SJCRH30 (cell line): Measurements from ENCODE around the gene RDH5. TPM values are rescaled to one million over a fixed set of nuclear protein-coding genes. Genes with fewer than 3 reads are reported as not detected.

Source experiments
- DNase-seq, 2 experiments: peaks; one replicate each; pipeline ENCODE4 v3.0.0-alpha.2; 2015 to 2020
- H3K27ac ChIP-seq: fragments of 250-450 bp; sonication (Bioruptor Pico); 2 replicates; pipeline ENCODE4 v1.5.1; 2020; ENCODE audit warnings: mild to moderate bottlenecking, moderate library complexity
- H3K27me3 ChIP-seq: fragments of 250-450 bp; sonication (Bioruptor Pico); 2 replicates; pipeline ENCODE4 v1.5.1; 2020; ENCODE audit warnings: mild to moderate bottlenecking, moderate library complexity
- H3K36me3 ChIP-seq: fragments of 250-450 bp; sonication (Bioruptor Pico); 2 replicates; pipeline ENCODE4 v1.5.1; 2020; ENCODE audit warnings: mild to moderate bottlenecking, moderate library complexity
- H3K4me1 ChIP-seq: fragments of 250-450 bp; sonication (Bioruptor Pico); 2 replicates; pipeline ENCODE4 v1.5.1; 2020; ENCODE audit warnings: mild to moderate bottlenecking, moderate library complexity
- H3K4me3 ChIP-seq: fragments of 250-450 bp; sonication (Bioruptor Pico); 2 replicates; pipeline ENCODE4 v1.5.1; 2020; ENCODE audit warnings: mild to moderate bottlenecking, moderate library complexity
- H3K9me3 ChIP-seq: fragments of 250-450 bp; sonication (Bioruptor Pico); replicated peaks from 2 replicates; pipeline ENCODE4 v1.5.1; 2020; ENCODE audit warnings: mild to moderate bottlenecking, moderate library complexity
- total RNA-seq: library from RNA; depleted of rRNA; stranded (reverse); fragments of >200 nt; shearing (Covaris generic); gene quantifications from 2 replicates; pipeline ENCODE4 v1.2.3, GENCODE V29; 2014

The RDH5 gene
- total RNA-seq, 1 experiment from 2014 or later: 2.5 TPM

DNA sequence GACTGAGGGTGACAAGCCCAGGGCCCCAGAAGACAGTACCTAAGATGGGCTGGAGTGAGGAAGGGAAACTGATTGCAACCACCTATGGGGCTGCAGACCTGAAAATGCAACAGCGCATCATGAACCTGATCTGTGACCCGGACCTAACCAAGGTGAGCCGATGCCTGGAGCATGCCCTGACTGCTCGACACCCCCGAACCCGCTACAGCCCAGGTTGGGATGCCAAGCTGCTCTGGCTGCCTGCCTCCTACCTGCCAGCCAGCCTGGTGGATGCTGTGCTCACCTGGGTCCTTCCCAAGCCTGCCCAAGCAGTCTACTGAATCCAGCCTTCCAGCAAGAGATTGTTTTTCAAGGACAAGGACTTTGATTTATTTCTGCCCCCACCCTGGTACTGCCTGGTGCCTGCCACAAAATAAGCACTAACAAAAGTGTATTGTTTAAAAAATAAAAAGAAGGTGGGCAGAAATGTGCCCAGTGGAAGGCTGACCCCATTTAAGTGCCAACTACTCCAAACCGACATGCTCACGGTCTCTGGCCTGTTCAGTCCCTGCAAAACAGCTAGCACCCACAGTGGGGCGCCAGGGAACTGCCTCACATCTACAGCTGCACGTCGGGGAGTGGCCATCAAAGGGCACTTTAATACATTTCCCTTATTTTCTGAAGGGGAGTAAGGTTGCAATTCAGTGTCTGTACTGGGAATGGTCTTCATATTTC lies 4.2 kb downstream of the RDH5 start:
- no peaks in the 10 kb centered on the region for H3K9me3 ChIP-seq
- peaks cover 37% of the 10 kb centered on the region for H3K36me3 ChIP-seq
- no peak overlapping the region for H3K27ac ChIP-seq
- H3K4me1 ChIP-seq: peaks cover 17% of the 10 kb centered on the region
- H3K27me3 ChIP-seq: no peaks in the 10 kb centered on the region
- DNase-seq: peak; percentile 48 to 65
- no peak overlapping the region for H3K4me3 ChIP-seq

- no peaks in the 10 kb centered on the region for H3K27me3 ChIP-seq
- DNase-seq: no peak
- H3K27ac ChIP-seq: no peak overlapping the region
- H3K4me1 ChIP-seq: peaks cover 14% of the 10 kb centered on the region
- H3K36me3 ChIP-seq: peaks cover 37% of the 10 kb centered on the region
- no peaks in the 10 kb centered on the region for H3K9me3 ChIP-seq
- H3K4me3 ChIP-seq: no peak overlapping the region
These were observed 4.7 kb downstream of the RDH5 start for GRCh38 chr12:55724940-55725309.

DNA sequence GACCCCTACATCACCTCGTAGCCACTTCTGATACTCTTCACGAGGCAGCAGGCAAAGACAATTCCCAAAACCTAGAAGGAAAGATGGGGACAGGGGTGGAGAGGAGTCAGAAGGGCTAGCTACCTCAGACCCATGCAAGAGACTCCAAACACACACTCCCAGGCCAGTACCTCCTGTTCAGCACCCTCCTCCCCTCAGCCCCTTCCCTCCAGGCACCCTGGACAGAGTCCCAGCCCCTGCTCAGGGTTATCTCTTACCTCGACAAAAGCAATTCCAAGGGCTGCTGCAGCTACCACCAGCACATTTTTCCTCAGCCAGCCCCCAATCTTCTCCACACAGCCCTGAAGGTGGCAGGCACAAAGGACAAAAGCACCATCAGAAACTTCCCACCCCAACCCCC lies 5.4 kb downstream of the RDH5 start:
- Histone ChIP-seq H3K27ac (no peak overlapping the region), H3K4me1 (peaks cover 10% of the 10 kb centered on the region; the same call in 1 of the 2 replicates), H3K27me3 (no peaks in the 10 kb centered on the region), H3K36me3 (peaks cover 37% of the 10 kb centered on the region), H3K4me3 (no peak overlapping the region), H3K9me3 (no peaks in the 10 kb centered on the region)
- no peak for DNase-seq

DNA sequence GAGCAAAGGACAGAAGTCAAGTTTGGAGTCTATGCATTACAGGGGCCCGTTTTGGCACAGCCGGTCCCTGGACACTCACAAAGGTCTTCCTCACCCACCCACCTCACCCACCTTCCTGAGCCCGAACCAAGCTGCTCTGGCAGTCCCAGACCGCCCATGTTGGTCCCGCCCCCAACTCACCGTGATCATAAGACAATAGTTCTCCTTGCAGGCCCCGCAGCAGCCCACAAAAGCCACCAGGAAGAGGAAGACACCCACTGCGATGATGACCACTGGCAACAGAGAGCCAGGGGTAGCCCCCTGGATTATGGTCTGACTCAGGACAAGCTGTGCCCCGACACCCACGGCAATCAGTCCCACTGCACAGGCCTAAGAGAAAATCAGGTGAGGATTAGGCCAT lies 6.8 kb downstream of the RDH5 start:
- Histone ChIP-seq H3K27me3 (no peaks in the 10 kb centered on the region), H3K27ac (no peak overlapping the region), H3K4me3 (peak overlapping the region; percentile 71), H3K4me1 (peaks cover 9% of the 10 kb centered on the region), H3K36me3 (peaks cover 37% of the 10 kb centered on the region), H3K9me3 (no peaks in the 10 kb centered on the region)
- DNase-seq: no peak

GRCh38 chr12:55727643-55728185 lies 7.5 kb downstream of the RDH5 start:
- H3K4me1 ChIP-seq: peaks cover 9% of the 10 kb centered on the region

DNA sequence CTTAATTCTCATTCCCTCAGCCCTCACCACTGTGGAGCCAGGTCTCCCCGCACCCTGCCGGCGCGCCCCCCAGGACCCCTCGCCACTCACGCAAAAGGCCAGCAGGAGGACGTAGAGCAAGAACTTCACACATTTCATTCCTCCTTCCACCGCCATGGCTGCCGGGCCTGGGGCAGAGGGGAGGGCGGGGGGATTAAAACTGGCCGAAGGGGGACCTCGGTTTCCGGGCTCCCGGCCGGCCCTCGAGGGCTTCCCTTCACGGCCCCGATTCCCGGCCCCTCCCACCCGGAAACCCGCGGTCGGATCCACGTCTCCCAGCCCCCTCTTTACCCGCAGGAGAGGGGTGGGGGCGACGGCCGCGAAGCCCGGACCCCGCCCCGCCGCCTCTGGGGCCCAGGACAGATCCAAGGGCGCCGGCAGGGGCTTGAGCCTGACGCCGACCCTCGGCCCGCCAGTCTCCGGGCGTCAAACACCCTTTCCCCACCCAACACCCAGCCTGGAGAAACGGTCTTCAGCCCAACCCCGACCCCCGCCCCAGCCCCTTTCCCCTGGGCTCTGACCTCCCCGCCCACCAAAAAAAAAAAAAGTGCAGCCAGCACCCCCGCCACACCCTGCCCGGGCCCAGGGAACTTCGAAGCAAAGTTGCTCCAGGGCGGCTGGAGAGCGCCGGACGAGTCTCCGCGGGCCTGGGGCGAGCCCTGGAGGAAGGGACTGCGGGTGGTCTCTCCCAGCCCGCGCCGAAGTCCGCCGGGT lies 8.2 kb downstream of the RDH5 start:
- H3K9me3 ChIP-seq: no peaks in the 10 kb centered on the region
- H3K27me3 ChIP-seq: no peaks in the 10 kb centered on the region
- peak overlapping the region; percentile 99 for H3K27ac ChIP-seq
- H3K4me3 ChIP-seq: peak overlapping the region; percentile 71
- peaks cover 35% of the 10 kb centered on the region for H3K36me3 ChIP-seq
- DNase-seq: peak; percentile 67 to 73
- peaks cover 9% of the 10 kb centered on the region for H3K4me1 ChIP-seq

More at GRCh38 chr12:55727643-55728185, 7.5 kb downstream of the RDH5 start:
- Histone ChIP-seq H3K36me3 (peaks cover 37% of the 10 kb centered on the region), H3K27ac (peak overlapping the region; percentile 99), H3K27me3 (no peaks in the 10 kb centered on the region), H3K4me3 (peak overlapping the region; percentile 71), H3K9me3 (no peaks in the 10 kb centered on the region)
- peak in 1 of 2 experiments; percentile 30 for DNase-seq

GRCh38 chr12:55728939-55729818 lies 9.0 kb downstream of the RDH5 start, which contains the start of gene CD63:
CD63 (minus strand) TSS chr12:55729009; CDS start chr12:55728341, 668 bp downstream.
- H3K4me1 ChIP-seq: peaks cover 9% of the 10 kb centered on the region
- peak within 1 kb of the TSS; percentile 99 for H3K27ac ChIP-seq
- H3K27me3 ChIP-seq: no peaks in the 10 kb centered on the region
- peaks cover 29% of the 10 kb centered on the region for H3K36me3 ChIP-seq
- DNase-seq: peak; percentile 93 to 94
- H3K4me3 ChIP-seq: peak within 1 kb of the TSS; percentile 71
- H3K9me3 ChIP-seq: no peaks in the 10 kb centered on the region

DNA sequence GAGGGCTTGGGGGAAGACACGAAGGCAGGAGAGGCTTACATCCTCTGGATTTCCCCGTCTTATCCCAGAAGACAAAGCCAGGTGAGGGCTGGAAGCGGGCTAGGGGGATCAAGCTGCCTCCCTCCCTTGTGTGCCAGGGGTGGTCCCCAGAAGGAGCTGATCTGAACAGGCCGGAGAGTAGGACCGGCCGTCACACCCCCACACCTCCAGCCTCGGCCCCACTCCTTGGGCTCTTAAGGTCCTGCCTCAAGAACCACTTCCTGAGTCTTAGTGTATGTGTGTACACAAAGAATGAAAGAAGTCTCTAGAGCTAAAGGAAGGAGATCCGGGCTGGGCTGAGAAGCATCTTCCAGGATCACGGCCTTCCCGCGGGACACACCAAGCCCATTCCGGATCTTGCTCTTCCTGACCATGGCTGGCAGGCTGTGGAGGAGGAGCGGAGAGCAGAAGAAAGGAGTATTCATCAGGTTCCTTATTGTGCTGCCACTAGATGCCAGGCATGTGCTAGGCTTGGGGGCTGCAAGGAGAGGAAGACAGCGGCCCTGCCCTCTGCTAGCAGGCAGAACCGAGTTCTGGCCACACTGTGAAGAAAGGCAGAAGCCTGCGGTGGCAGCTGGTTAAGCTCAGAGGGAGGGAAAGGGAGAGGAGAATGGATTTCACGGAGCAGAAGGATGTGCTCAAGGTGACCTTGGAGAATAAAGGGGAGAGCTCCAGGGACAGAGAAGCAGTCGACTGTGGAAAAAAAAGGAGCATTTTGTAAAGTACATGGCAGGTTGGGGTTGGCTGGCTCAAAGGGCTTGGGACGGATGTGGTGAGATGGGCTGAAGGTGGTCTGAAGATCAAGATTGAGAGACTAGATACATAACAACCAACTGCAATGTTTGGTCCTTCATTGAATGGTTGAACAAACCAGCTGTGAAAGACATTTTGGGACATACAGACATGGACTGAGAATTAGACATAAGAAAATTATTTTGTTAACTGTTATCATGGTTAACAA lies 9.9 kb downstream of the RDH5 start:
- Histone ChIP-seq H3K36me3 (peaks cover 21% of the 10 kb centered on the region), H3K9me3 (no peaks in the 10 kb centered on the region), H3K4me1 (peaks cover 9% of the 10 kb centered on the region), H3K27ac (peak overlapping the region; percentile 99), H3K27me3 (no peaks in the 10 kb centered on the region), H3K4me3 (peak overlapping the region; percentile 71)
- peak; percentile 67 to 71 for DNase-seq

GRCh38 chr12:55732288-55732687 lies 12.1 kb downstream of the RDH5 start:
- no peak for DNase-seq
- Histone ChIP-seq H3K4me3 (no peak overlapping the region), H3K36me3 (peaks cover under 1% of the 10 kb centered on the region; the same call in 1 of the 2 replicates), H3K4me1 (peaks cover 11% of the 10 kb centered on the region), H3K9me3 (no peaks in the 10 kb centered on the region), H3K27ac (no peak overlapping the region), H3K27me3 (no peaks in the 10 kb centered on the region)

DNA sequence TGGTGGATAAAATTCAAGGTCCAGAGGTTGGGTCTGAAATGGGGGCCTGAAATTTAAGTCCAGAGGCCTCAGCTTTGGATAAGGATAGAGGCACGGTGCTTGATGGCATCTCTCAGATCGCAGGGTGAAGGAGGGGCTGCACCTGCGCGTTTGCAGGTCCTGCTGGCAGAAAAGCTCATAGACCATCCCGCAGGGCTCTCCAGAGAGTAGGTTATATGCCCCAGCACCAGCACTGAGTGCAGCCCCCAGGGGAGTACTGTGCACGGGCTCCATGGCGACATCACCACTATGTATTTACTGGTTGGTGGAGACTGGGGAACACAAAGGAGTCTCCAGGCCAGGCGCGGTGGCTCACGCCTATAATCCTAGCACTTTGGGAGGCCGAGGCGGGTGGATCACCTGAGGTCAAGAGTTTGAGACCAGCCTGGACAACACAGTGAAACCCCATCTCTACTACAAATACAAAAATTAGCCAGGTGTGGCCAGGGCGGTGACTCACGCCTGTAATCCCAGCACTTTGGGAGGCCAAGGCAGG lies 12.9 kb downstream of the RDH5 start:
- Histone ChIP-seq H3K36me3 (no peaks in the 10 kb centered on the region), H3K27ac (no peak overlapping the region), H3K9me3 (no peaks in the 10 kb centered on the region), H3K27me3 (no peaks in the 10 kb centered on the region), H3K4me1 (peaks cover 15% of the 10 kb centered on the region), H3K4me3 (no peak overlapping the region)
- DNase-seq: no peak

DNA sequence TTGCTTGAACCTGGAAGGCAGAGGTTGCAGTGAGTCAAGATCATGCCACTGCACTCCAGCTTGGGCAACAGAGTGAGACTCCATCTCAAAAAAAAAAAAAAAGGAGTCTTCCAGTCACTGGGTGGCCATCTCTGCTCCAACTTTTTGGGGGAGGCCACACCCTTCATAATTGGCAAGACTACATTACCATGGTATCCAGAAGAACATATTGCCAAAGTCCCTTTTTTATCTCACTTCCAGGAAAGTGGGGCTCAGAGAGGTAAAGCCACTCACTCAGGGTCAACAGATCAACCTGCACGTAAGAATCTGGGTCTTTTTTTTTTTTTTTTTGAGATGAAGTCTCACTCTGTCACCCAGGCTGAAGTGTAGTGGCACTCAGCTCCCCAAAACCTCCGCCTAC lies 13.7 kb downstream of the RDH5 start:
- Histone ChIP-seq H3K27me3 (no peaks in the 10 kb centered on the region), H3K36me3 (no peaks in the 10 kb centered on the region), H3K27ac (no peak overlapping the region), H3K4me1 (peaks cover 15% of the 10 kb centered on the region), H3K9me3 (no peaks in the 10 kb centered on the region), H3K4me3 (no peak overlapping the region)
- no peak for DNase-seq

DNA sequence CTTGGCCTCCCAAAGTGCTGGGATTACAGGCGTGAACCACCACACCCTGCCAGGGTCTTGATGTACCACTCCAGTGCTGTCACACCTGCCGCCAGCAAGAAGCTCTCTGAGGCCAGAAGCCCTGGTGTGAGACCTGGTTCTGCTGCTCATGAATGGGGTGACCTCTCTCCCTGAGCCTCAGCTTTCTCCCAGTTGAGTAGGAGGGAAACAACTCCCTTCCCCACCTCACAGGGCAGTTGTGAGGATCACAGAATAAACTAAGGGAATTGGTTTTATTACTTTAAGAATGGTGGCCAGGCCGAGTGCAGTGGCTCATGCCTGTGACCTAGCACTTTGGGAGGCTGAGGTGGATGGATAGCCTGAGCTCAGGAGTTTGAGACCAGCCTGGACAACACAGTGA lies 14.4 kb downstream of the RDH5 start:
- H3K9me3 ChIP-seq: no peaks in the 10 kb centered on the region
- DNase-seq: no peak
- peaks cover 15% of the 10 kb centered on the region for H3K4me1 ChIP-seq
- H3K27ac ChIP-seq: no peak overlapping the region
- no peaks in the 10 kb centered on the region for H3K27me3 ChIP-seq
- no peak overlapping the region for H3K4me3 ChIP-seq
- no peaks in the 10 kb centered on the region for H3K36me3 ChIP-seq

- no peaks in the 10 kb centered on the region for H3K9me3 ChIP-seq
- no peaks in the 10 kb centered on the region for H3K27me3 ChIP-seq
- no peaks in the 10 kb centered on the region for H3K36me3 ChIP-seq
- no peak overlapping the region for H3K4me3 ChIP-seq
- no peak for DNase-seq
- H3K4me1 ChIP-seq: peaks cover 10% of the 10 kb centered on the region; the same call in 1 of the 2 replicates
- H3K27ac ChIP-seq: no peak overlapping the region
These were observed 15.9 kb downstream of the RDH5 start for GRCh38 chr12:55736076-55736475.
